Measurements from ENCODE around the gene SCN1B.

Gene SCN1B

DNA sequence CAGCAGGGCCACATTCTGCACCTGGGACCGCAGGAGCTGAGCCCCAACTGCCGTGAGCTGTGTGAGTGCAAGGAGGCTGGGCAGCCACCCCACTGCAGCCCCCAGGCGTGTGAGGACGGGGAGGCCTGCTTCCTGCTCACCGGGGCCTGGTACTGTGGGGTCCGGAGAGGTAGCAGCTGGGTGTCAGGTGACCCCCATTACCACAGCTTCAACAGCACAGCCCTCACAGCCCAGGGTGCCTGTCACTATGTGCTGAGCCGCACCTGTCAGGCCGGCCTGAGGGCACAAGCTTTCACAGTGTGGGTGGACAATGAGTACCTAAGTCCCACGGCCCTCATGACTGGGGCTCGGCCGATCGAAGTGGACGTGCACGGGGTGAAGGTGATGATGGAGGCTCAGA lies 49.6 kb downstream of the SCN1B start:
- DNase-seq, result no peak

DNA sequence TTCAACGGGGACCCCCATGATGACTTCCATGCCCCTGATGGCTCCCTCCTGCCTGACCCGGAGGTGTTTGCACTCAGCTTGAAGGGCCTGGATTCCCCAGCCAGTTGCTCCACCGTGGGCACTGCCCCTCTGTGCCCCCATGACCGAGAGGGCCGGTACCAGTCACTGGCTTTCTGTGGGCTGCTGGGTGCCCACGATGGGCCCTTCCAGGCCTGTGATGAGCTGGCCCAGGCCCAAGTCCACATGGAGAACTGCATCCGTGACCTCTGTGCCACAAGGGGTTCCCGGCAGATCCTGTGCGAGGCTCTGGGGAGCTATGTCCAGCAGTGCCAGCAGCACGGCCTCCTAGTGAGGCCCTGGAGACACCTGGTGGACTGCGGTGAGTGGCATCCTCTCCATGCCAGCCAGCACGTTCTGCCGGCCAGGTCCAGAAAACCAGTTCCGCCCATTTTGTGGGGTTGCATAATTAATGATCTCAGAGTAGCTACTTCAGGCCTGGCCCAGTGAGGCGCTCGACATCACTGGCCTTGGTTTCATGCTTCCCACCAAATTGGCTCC lies 50.4 kb downstream of the SCN1B start:
- DNase-seq, result no peak

DNA sequence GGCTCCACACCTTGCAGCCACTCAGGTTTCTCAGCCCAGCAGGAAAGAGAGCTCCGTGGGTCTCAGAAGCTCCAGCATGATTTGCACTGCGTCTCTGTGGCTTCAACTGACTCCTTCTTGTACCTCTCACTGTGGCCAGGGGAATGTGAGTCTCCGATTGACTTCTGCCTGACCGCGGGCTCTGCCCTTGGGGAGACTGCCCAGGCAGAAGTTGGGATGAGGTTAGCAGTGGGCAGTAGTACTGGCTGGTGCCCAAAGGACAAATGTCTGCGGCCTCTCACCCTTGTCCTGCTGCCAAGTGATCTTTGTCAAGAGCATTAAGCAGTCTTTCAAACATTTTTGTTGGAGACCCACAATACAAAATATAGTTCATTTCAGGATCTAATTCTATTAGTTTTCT lies 50.9 kb downstream of the SCN1B start:
- DNase-seq, result no peak

DNA sequence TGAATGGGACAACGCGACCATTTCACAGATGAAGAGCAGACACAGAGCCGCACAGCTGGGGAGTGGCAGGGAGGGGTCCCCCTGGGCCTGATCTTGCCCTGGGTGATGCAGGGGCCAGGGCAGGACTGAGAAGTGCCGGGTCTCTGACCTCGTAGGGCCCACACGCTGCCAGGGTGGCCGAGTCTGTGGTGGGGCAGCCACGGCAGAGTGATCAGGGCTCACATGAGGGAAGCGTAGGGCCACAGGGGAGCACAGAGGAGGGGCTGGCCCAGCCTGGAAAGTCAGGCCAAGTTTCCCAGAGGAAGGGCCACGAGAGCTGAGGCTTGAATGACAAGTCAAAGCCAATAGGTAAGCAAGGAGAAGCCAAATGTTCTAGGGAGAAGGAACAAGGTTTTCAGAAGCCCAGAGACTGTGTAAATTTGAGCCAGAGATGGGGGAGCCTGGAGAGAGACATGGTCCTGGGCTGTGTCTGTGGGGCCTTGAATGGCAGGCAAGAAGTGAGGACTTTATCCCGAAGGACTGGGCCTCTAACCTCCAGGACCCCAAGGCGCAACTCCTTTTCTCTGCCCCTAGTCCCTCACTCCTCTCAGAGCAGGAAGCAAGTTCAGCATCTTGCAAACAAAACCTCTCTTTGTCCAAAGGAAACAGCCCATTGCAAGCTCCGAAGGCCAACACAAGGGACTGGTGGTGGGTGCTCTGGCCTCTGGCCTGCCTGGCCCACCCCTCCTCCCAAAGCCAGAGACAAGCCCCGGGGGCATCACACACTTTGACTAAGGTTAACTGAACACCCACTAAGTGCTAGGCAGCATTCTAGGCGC lies 53.6 kb downstream of the SCN1B start:
- no peak for DNase-seq

DNA sequence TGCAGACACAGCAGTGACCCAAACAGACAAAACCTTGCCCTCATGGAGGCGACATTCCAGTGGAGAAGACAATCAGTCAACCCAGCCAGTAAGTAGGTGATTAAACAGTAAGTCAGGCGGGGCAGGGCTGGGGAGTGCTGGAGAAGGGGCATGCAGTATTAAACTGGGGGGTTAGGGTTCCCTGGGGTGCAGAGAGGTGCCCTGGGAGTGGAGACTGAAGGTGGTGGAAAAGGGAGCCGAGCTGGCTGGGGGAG lies 54.2 kb downstream of the SCN1B start:
- no peak for DNase-seq

DNA sequence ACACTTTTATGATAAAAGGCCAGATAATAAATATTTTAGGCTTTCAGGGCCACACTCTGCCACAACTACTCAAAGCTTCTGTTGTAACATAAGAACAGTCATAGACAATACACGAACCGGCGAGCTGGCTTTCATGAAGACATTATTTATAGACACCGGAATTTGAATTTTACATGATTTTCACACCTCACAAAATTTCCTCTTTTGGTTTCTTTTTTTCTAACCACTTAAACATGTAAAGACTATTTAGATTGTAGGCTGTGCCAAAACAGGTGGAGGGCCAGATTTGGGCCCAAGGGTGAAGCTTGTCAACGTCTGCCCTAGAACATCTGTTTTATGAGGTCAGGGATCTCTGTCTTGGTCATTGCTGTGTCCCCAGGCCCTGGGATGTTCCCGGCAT lies 55.7 kb downstream of the SCN1B start:
- no peak for DNase-seq

DNA sequence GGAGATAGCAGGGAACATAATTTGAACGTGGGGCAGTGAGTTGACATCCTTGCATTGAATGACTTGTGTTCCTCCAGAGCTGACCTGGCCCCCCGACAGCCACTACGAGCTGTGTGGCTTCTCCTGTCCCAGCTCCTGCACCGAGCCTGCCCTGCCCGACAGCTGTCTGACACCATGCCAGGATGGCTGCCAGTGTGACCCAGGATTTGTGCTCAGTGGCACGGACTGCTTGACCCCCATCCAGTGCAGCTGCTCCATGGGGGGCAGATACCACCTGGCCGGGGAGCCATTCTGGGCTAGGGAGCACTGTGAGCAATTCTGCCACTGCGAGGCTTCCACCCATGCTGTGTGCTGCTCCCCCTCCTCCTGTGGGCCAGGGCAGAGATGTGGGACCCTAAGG lies 56.2 kb downstream of the SCN1B start:
- DNase-seq, result no peak

DNA sequence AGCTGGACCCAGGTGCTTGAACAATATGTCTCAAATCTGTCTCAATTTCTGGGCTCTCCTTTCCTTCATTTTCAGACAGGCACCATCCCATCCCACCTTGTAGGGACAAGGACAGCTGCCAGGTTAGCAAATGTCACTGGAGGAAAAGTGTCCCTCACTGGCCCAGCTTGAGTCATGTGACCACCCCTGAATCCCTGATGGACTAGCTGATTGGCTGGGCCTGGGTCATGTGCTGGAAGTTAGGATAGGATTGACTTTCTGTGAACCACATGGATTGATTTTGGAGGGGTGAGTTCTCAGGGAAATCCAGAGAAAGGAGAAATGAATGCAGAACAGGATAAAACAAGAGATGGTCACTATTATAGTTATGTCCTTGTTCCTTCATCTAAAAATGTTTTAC lies 57.1 kb downstream of the SCN1B start:
- DNase-seq, result no peak

DNA sequence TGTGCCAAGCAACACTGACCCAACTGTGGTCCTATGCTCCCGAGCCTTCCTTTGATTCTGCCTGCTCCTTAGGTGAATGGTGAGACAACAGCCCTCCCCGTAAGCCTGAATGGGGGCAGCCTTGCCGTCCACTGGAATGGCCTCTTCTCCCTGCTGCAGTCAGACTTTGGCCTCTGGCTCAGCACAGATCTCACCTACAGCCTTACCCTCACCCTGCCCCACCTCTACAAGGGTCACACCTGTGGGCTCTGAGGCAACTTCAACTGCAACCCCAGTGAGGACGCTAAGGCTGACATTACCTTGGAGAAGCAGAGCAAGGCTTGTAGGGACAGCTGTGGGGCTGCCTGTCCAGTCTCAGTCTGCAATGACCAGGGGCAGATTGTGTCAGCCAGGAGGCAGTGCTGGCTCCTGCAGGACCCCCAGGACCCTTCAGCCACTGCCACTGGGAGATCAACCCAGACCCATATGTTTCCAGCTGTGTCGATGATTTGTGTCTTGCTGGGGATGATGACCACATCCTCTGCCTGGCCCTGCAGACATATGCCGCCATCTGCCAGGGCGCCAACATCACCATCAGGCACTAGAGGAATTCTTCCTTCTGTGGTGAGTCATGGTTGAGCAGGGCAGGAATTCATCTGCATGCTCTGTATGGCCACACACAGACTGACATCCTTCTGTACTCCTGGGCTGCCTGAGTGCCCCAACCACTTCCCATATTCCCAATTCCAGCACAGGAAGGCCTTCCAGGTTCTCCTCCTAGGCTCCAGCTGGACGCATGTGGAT lies 58.1 kb downstream of the SCN1B start:
- DNase-seq, result no peak

DNA sequence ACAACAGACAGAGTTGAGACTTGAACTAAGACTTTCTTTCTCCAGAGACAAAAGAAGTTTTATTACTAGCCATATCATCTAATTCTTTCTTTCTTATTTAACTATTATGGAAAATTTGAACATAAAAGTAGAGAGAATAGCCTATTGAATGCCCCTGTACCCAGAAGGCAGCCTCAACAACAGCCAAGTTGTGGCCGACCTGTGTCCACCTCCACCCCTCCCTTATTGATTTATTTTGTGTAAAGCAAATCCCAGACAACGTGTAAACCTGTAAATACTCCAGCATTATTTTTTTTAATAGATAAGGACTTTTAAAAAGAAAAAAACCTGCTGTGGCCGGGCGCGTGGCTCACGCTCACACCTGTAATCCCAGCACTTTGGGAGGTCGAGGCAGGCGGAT lies 59.3 kb downstream of the SCN1B start:
- no peak for DNase-seq

Data from NCI-H345 (cell line).